Testis (tissue), 2 donors: ENCODE results near the gene SIPA1L2.

Source experiments
- CTCF ChIP-seq, 3 experiments: fragments of 450-650 bp in 2 of 3; fragments of 200-600 bp in 1 of 3; sonication (generic) in 1 of 3; IDR thresholded peaks; one replicate each; pipeline ENCODE4 v1.5.1; 2016 to 2019; ENCODE audit warnings: antibody characterized with exemption in 3 of 3, mild to moderate bottlenecking in 2 of 3, moderate library complexity in 1 of 3
- POLR2A ChIP-seq: fragments of 450-650 bp; IDR thresholded peaks from one replicate; pipeline ENCODE4 v1.6.1; 2017; ENCODE audit warnings: antibody characterized with exemption, mild to moderate bottlenecking, moderate library complexity

DNA sequence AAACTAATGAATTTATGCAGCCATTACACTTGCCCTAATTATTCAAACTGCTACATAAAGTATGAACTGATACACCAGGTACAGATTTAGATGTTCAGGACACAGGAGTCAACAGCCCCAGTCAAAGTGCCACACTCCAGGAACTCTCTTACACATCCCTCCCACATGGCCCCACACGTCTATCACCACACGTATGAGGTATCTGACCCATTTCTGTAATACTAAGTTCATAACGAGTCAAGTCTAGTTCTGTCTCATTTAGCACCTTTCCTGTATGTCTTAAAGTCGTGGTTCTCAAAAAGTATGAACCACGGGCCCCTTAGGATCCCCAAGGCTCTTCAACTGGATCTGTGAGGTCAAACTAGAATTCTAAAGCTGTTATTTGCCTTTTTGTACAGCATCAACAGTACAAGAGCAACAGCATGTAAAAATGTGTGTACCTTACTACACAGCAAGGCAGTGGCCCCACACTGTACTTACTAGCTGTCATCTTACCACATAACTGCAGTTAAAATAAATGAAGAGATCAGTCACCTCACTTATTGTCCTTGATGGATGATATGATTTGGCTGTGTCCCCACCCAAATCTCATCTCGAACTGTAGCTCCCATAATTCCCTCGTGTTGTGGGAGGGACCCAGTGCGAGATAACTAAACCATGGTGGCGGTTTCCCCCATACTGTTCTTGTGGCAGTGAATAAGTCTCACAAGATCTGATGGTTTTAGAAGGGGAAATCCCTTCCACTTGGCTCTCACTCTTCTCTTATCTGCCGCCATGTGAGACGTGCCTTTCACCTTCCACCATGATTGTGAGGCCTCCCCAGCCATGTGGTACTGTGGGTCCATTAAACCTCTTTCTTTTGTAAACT lies 42.6 kb downstream of the SIPA1L2 start:
- no peak for TF ChIP-seq CTCF (IDR thresholded peaks at IDR 0.05)
- no peak for TF ChIP-seq POLR2A
